ENCODE data around the gene GLI2. TPM values are rescaled to one million over a fixed set of nuclear protein-coding genes. Genes with fewer than 3 reads are reported as not detected.

The GLI2 gene
- polyA plus RNA-seq, 3 donors, result 11.0 to 14.4 (median 13.4) TPM

- no peak for DNase-seq
Observed at GRCh38 chr2:120737340-120738101, 1.9 kb downstream of the GLI2 start.

GRCh38 chr2:120738117-120738516 is 2.4 kb downstream of the GLI2 start:
- no peak for DNase-seq

DNA sequence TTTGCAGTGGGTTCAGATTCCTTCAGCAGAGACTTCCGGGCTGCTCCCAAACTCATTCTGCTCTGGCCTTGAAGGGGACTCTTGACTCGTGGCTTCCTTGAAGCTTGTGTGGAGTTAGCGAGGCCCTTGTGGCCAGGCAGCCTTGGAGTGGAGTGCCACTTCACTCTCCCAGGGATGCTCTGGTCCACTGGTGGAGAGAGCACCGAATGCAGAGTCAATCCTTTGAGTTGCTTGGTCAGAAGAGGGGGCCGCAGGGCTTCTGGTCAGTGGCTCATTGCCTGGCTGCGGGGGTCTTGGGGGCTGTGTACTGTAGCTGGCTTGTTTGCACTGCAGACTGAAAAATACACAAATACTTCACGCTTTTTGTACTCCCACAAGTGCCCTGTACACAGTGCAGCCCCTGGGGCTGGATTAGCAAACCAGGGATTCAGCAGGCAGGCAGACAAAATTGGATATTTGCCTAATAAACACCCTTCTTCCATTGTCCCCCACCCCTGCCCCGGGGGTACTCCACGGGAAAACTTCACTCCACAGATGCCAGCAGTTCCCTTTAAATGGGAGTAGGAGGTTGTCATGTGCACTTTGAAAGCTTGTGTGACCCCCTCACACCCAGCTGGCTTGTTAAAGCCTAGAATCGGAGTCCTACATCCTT is 3.2 kb downstream of the GLI2 start:
- DNase-seq, result no peak

- no peak for DNase-seq
Observed at GRCh38 chr2:120739438-120740090, 3.9 kb downstream of the GLI2 start.

- no peak for DNase-seq
Observed at GRCh38 chr2:120740375-120740764, 4.7 kb downstream of the GLI2 start.

GRCh38 chr2:120740765-120741524 is 5.3 kb downstream of the GLI2 start:
- DNase-seq, result no peak

DNA sequence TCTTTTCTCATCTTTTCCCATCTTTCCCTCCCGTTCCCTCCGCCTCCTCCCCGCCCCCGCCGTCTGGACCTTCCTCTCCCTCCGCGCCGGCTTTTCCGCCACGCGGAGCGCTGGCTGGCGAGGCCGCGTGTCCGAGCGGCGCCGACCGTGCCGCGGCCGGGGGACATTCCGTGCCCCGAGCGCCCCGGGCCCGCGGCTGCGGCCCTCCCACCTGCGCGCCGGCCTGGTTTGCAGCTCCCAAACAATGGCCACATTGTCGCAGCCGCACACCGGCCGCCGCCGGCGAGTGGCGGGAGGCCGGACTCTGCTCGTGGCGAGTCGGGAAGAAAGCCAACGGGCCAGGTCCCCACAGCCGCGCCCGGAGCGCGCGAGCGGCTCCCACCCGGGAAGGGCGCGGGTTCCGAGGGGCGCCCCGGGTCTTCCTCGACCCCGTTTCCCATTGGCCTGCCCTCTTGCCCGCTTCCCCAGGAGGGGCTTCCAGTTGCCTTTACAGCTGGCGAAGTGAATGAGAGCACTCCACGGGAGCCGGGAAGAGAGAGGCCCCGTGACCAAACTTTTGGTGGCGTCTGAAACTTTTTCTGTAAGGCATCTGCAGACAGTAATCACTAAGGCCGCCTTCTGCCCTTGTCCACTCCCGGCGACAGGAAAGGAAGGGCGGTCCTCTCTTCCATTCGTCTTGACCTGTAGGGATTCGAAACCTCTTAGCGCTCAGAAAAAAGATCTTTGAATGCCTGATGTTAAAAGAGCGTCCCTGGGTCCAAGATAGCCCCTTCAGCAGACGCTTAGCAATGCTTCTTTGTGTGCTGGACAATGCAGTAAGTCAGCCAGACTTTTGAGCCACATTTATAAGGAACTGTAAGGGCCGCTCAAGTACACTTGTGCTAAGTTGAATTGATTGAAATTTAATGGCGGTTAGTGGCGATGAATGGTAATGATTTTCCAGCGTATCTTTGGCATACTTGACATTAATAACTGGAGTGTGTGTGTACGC is 6.2 kb downstream of the GLI2 start:
- DNase-seq, result no peak

GRCh38 chr2:120743657-120744056 is 8.0 kb downstream of the GLI2 start:
- DNase-seq, result no peak

DNA sequence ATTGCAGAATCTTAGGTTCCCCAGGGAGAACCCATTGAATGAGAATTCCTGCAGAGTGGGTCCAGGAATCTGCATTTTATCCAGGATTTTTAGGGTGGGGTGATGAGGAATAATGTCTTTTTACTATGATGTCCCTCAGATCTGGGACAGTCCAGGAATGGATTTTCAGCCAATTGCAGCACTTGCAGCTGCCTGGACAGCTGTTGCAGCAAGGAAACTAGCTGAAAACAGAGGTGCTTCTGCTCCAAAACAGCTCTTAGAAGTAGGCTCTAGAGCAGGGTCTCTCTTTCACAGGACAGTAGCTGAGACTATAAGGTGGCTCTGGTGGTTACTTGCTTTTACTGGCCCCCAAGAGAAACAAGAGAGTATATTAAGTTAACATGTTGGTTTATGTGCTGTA is 9.1 kb downstream of the GLI2 start:
- DNase-seq, result no peak

DNA sequence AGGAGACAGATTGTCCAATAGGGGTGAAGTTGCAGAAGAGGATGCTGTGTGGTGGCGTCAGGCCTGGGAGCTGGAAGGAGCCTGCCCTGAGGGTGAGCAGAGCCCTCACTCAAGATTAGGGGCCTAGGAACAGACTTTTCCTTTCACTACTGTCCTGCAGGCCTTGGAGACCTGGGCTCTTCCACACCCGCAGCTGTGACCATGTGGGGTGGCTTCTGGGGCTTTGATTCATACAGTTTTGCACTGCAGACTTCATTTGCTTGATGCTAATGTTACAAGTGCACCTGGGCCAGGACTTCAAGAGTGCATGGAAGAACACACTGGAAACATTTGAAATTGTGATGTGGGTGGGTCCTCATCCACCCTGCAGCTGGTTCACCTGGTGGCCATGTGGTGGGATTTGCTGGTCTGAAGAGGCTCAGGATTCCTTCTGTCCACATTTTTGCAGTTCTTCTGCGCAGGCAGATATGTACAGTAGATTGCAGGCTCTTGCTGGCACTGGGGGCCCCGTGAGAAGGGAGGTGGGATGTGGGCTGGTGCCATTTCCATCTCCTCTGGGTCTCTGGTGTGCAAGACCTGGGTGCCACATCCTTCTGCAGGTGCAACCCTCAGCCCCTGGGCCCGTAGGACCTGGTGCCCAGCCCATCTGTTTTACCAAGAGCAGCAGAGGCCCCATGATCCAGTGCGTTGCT is 9.9 kb downstream of the GLI2 start:
- DNase-seq, result no peak

DNA sequence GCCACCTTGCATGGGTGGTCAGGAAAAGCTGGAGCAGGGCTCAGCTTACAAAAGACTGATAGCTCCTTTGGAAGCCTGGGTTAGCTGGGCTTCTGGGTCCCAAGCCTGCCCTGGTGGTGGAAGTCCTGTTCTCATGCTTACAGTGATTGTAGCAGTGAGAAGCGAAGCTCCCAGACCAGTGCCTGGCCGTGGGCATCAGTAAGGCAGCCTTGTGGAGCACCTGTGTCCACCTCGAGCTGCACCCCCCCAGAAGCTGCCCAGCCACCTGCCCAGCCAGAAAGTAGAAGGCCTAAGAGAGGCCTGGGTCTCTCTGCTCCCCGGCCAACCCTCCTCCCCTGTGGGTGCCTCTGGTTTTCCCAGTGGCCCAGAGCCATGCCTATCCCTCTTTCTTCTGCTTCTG is 10.5 kb downstream of the GLI2 start:
- DNase-seq, result no peak

DNA sequence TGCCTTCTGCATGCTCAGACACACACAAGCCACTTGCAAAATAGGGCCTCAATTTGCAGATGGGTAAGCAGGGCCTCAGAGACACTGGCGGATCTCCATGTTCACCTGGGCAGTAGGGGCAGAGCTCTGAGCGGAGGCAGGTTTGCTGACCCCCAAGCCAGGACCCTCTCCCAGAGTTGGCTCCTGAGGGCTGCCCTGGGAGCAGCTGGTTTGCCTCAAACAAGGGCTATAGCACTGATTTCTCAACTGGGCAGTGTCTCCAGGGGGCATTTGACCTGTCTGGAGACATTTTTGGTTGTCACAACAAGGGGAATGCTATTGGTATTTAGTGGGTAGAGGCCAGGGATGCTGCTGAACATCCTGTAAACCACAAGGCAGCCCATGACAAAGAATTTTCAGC is 11.6 kb downstream of the GLI2 start:
- no peak for DNase-seq

- no peak for DNase-seq
Observed at GRCh38 chr2:120747706-120748105, 12.0 kb downstream of the GLI2 start.

DNA sequence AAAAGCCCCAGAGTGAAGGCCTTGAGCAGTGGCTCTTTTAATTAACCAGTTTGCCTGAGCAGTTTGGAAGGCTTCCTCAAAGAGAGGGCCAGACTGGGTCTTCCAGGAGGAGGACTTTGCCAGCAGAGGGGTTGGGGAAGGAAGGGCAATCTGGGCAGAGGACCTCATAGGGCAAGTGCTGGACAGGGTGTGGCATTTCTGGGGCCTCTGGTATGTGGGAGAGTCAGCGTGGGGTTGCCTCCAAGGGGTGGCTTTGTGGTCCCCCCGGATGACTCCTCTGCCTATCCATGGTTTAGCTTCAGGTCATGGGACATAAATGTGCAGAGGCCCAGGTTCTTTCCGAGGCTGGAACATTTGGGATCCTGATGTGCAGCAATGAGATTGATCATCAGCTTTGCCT is 12.6 kb downstream of the GLI2 start:
- DNase-seq, result no peak

DNA sequence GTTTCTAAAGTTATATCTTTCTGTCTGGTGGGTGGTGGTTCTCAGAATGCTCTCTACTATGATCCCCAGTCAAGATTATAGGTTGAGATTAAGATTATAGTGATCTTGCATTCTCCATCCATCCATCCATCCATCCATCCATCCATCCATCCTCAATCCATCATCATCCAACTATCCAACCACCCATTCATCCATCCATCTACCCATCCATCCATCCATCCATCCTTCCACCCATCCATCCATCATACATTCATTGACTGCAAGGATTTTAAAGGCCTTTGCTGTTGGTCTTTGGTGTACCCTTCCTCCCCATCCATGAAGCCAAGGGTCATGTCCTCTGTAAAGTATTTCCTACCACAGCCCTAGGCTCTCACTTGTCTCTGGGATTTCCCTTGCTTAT is 13.1 kb downstream of the GLI2 start:
- DNase-seq, result no peak

DNA sequence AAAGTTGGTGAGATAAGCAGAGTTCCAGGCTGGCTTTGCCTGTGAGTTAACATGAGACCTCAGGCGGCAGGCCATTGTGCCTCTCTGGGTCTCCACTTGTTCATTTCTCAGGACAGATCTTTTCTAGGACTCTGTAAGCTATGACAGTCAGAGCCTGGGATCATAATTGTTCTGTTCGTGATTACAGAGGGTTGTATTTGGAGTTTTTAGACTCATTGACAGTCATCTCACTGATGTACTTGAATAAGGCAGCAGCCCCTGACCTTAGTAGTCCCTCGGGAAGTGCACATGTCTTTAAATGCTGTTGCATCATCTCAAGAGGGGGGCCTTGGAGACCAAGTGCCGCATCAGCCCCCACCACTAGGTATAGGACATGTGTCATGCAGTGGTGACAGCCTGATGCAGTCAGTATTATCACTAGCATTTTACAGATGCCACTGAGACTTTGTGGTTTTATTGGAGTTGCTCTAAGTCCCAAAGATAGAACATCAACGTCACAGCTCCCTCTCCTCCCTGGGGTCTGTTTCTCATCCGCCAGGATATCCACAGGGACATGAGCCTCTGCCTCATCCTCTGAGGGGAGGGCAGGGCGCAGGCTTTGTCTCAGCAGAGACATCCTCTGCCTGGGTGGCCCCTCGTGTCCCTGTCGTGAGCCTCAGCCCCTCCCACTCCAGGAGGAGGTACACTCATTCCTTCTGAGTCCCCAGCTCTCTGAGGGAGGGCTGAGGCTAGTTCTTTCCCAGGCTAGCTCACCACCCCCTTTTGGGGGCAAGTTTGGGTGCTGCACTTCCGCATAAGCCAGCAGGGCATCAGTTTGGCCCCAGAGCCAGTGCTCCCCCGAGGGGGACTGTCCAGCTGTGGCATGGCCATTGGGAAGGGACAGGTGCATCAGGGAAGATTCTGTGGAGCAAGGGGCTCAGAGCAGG is 14.1 kb downstream of the GLI2 start:
- DNase-seq, result no peak

DNA sequence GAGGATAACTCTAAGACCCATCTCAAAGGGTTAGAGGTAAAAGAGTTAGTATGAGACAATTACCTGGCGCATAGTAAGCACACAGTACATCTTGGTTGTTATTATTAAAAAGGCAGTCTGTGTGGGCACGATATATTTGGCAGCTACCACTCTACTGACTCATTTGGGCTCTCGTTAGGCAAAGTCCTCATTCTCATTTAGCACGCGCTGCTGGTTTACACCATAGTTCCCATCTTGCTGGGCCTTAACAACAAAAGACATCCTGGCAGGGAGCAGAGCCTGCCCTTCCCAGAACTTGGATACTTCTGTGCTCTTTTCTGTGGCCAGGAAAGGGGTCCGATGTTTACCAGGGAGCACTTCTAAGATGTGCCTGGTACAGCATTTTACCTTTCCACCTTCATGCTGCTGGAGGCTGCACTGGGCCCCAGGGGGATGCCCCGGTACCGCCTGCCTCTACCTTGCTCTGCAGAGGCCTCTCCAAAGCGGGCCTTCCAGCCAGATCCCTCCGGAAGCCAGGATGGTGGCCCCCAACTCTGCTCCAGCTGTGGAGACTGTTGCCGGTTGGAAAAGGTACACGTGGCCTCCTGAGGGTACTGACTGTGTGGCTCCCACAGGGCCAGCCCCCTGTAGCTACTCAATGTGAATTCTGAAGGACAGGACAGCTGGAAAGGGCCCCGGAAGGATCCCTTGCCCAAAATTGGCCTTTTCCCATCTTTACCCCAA is 15.0 kb downstream of the GLI2 start:
- no peak for DNase-seq

GRCh38 chr2:120751553-120751952 is 15.9 kb downstream of the GLI2 start:
- DNase-seq, result no peak

Data from renal pelvis (tissue), 4 donors.